ENCODE measurements around the gene MEPCE.

GRCh38 chr7:100472121-100472851 lies 42.7 kb downstream of the MEPCE start:
- TF ChIP-seq CTCF (IDR thresholded peaks at IDR 0.05) (no peak), POLR2AphosphoS5 (IDR thresholded peaks at IDR 0.05; ENCODE audit: insufficient read depth in 1 of 2, low read depth in 1 of 2) (no peak), POLR2A (IDR thresholded peaks at IDR 0.05) (no peak)
